ENCODE measurements around the gene NME2.
A peak's percentile ranks its signal among the peaks of the same experiment; 100 is the strongest.
"Not testable (repeated sequence)": the region's sequence is repeated elsewhere in the genome, so short reads cannot be mapped to it uniquely, and the experiment has no call there.

The NME2 gene

GRCh38 chr17:51166198-51166986 lies at the start of gene NME2:
TSS of gene NME2 (plus strand) at chr17:51166411. CDS start at chr17:51166831, 420 bp downstream.
- peak; percentile 70 for DNase-seq (ENCODE audit: low spot score)

GRCh38 chr17:51118330-51119195 lies 47.6 kb upstream of the NME2 start:
- peak; percentile 12 for DNase-seq (ENCODE audit: low spot score)

GRCh38 chr17:51119415-51120356 lies 46.5 kb upstream of the NME2 start:
- DNase-seq (ENCODE audit: low spot score) = peak; percentile 36

- no peak for DNase-seq (ENCODE audit: low spot score)
Measured at GRCh38 chr17:51120357-51120738, 45.9 kb upstream of the NME2 start.

GRCh38 chr17:51120739-51121619 lies 45.2 kb upstream of the NME2 start, which contains the start of gene SPAG9:
TSS of gene SPAG9 (minus strand) at chr17:51120868. CDS start at chr17:51120656, 212 bp downstream.
- DNase-seq (ENCODE audit: low spot score) = peak; percentile 92

GRCh38 chr17:51121620-51122472 lies 44.4 kb upstream of the NME2 start:
- DNase-seq (ENCODE audit: low spot score) = peak; percentile 76

- DNase-seq (ENCODE audit: low spot score) = not testable (repeated sequence)
Measured at GRCh38 chr17:51122473-51123115, 43.6 kb upstream of the NME2 start.

GRCh38 chr17:51124640-51125503 lies 41.3 kb upstream of the NME2 start:
- DNase-seq (ENCODE audit: low spot score) = no peak

- DNase-seq (ENCODE audit: low spot score) = no peak
Measured at GRCh38 chr17:51128076-51128475, 38.1 kb upstream of the NME2 start.

- no peak for DNase-seq (ENCODE audit: low spot score)
Measured at GRCh38 chr17:51132964-51133319, 33.3 kb upstream of the NME2 start.

GRCh38 chr17:51133365-51133764 lies 32.8 kb upstream of the NME2 start:
- DNase-seq (ENCODE audit: low spot score) = no peak

- DNase-seq (ENCODE audit: low spot score) = no peak
Measured at GRCh38 chr17:51135956-51136355, 30.3 kb upstream of the NME2 start.

- no peak for DNase-seq (ENCODE audit: low spot score)
Measured at GRCh38 chr17:51142597-51142996, 23.6 kb upstream of the NME2 start.

GRCh38 chr17:51144266-51145022 lies 21.8 kb upstream of the NME2 start:
- DNase-seq (ENCODE audit: low spot score) = no peak

- no peak for DNase-seq (ENCODE audit: low spot score)
Measured at GRCh38 chr17:51147650-51148049, 18.6 kb upstream of the NME2 start.

- no peak for DNase-seq (ENCODE audit: low spot score)
Measured at GRCh38 chr17:51149163-51149562, 17.0 kb upstream of the NME2 start.

- DNase-seq (ENCODE audit: low spot score) = no peak
Measured at GRCh38 chr17:51150932-51151331, 15.3 kb upstream of the NME2 start.

GRCh38 chr17:51152766-51153209 lies 13.4 kb upstream of the NME2 start:
- no peak for DNase-seq (ENCODE audit: low spot score)
